Astrocyte (in vitro differentiated cells and primary cell): ENCODE results near the gene APOOL.

Experiments used
- CTCF ChIP-seq: IDR thresholded peaks from 2 replicates; pipeline ENCODE4 v1.5.1; 2011; ENCODE audit warnings: low read depth, mild to moderate bottlenecking, inconsistent platforms, low read length, moderate library complexity; ENCODE audit not compliant: insufficient read depth
- EZH2 ChIP-seq: IDR thresholded peaks from 2 replicates; pipeline ENCODE4 v1.6.1; 2012; ENCODE audit warnings: mild to moderate bottlenecking, low read length, inconsistent platforms; ENCODE audit not compliant: insufficient read depth

- no peak for TF ChIP-seq CTCF
- TF ChIP-seq EZH2 = no peak
Observed at GRCh38 chrX:85065512-85066198, 62.0 kb downstream of the APOOL start.
